Right kidney (tissue), 1 donor: ENCODE measurements around the gene RAB3GAP2.
"Not testable (repeated sequence)": the region's sequence is repeated elsewhere in the genome, so short reads cannot be mapped to it uniquely, and the experiment has no call there.

ENCODE experiments used
- DNase-seq: peaks from one replicate; pipeline ENCODE4 v3.0.0-alpha.2; 2016

The RAB3GAP2 gene

DNA sequence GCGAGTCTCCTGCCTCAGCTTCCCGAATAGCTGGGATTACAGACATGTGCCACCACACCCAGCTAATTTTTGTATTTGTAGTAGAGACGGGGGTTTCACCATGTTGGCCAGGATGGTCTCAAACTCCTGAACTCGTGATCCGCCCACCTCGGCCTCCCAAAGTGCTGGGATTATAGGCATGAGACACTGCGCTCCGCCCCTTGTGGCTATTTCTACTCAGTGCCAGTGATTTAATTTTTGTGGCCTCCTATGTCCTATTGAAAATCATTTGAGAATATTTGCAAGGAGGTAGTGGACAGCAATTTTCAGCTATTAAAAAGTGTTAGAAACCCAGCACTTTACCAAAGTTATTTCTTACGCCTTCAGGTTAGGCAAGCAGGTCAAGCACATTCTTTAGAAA lies 36.0 kb downstream of the RAB3GAP2 start:
- DNase-seq, result not testable (repeated sequence)

DNA sequence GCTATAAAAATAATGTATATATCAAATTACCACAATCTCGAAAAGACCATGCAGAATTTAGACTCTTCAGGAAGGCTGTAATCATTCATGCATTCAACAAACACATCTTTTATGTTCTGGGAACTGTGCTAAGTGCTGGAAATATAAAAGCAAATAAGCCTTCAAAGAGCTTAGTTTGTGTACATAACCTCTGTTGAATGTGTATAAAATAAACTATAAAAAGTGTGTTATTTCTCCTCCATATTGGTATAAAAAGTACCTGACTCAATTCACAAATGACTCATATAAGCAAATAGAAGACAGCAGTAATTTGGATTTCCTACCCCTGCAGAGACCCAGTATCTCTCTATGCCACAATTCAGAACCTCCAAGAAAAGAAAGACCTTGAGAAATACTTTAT lies 36.8 kb downstream of the RAB3GAP2 start:
- no peak for DNase-seq

DNA sequence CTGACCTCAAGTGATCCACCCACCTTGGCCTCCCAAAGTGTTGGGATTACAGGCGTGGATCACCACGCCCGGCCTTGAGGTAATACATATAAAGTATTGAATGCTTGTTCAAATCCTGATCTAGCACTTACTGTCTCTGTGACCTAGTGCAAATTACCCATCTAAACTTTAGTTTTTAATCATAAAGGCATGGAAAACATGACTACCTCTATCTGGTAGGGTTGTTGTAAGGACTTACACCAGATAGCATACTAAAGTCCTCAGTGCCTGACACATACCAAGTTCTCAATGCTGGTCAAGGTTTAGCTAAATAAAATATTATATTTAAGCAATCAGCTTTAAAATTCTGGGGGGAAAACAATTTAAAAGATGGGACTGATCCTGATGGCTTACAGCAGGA lies 38.3 kb downstream of the RAB3GAP2 start:
- DNase-seq, result no peak

DNA sequence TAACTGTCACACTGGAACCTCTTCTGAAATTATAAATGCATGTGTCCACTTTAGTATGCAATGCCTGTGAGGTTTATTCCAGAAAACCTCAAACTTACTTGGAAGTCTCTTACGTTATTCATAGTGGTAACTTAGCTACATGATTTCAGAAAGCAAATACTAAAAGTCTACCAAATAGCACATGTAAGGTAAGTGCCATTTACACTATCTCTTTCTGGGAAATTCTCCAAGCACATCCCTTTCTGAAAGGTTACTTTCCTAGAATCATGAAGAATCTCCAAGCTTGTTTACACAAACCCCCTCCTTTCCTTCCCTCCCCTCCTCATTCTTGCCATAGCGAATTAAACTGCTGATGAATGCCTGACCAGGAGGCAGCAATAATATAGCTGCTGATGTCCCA lies 42.5 kb downstream of the RAB3GAP2 start:
- no peak for DNase-seq

DNA sequence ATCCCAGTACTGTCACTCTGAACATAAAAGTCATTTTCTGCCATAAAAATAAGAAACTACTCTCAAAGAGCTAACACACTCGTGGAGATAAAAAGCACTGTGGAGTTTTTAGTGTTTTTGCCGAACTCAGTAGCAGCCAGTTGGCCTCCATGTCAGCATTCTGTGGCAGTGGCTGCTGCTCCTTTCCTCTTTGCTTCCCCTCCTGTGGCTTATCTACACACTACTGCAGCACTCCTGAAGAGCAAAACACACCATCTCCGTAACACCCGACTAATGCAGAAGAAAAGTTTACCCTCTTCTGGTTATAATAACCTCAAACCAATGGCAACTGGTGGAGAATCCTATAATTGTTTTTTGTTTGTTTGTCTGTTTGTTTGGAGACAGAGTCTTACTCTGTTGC lies 44.9 kb downstream of the RAB3GAP2 start:
- DNase-seq, result no peak

DNA sequence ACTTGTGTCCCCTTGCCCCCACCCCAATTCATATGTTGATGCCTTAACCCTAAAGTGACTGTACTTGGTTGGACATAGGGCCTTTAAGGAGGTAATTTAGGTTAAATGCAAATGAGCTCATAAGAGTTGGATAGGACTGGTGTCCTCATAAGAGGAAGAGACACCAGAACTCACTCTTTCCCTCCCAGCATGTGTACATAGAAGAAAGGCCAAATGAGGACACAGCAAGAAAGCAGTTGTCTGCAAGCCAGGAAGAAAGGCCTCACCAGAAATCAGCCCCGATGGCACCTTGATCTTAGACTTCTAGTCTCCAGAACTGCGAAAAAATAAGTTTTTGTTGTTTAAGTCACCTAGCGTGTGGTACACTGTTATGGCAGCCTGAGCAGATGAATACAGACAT lies 45.5 kb downstream of the RAB3GAP2 start:
- DNase-seq, result no peak

DNA sequence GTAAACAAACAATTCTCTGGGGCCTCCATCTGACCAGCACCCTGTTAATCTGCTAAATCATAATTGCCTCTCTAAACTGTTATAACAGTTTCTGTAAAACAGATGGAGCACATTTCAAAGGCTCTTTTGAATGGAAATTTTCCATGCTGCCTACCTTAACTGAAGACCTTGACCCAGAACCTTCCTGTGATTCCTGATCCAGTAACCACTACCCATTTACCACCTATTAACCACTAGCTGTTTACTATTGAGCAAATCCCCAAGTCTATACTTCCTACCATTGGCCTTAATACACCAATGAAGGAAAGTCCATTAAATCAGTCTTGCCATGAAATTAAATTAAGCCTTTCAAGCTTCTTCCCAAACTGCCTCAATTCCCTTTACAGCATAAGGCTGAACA lies 46.3 kb downstream of the RAB3GAP2 start:
- no peak for DNase-seq

DNA sequence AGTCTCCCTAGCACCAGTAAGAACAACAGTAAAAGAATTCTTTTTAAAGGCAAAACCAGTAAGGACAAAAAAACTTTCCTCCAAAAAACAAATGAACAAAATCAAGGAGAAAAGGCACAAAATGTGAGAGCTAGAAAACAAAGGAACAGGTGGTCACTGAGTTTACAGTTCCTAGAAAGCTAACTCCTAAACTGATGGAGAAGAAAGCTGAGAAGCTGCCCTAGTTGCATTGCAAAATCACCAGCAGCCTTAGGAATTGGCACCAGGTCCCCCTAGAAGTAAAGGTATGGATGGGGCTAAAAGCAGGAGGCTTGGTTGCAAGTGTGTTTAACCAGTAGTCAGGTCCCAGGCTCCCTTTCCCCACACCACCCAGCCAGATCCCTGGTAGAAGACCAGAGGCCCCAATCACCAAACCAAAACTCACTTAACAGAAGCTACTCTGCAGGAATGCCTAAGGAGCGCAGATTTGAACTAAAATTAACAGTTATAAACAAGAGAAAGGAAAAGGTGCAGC lies 47.6 kb downstream of the RAB3GAP2 start:
- DNase-seq, result no peak

DNA sequence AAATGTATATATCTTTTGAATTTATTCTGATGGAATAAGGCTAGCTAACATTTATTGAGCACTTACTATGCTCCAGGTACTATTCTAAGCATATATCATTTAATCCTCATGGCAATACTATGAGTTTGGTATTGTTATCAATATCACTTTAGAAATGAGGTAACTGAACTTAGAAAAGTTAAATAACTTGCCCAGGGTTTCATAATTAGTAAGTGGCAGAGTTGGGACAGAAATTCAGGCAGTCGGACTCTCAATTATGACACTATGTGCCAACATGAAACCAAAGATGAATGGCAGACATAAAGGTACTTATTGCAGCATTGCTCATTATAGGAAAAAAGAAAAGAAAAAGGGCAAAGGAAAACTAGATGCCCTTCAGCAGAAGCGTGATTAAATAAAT lies 48.2 kb downstream of the RAB3GAP2 start:
- DNase-seq, result no peak

DNA sequence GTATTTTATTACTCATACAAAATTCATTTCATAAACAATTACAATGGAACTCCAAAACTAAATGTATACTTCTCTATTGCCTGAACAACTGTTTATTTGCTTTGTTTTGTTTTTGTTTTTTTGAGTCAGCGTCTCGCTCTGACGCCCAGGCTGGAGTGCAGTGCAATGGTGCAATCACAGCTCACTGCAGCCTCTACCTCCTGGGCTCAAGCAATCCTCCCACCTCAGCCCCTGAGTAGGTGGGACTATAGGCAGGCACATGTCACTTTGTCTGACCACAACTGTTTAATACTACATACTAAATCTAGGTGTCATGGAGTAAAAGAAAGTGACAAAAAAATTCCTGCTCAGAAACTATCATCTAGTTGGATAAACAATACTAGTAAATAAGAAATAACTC lies 49.3 kb downstream of the RAB3GAP2 start:
- no peak for DNase-seq

DNA sequence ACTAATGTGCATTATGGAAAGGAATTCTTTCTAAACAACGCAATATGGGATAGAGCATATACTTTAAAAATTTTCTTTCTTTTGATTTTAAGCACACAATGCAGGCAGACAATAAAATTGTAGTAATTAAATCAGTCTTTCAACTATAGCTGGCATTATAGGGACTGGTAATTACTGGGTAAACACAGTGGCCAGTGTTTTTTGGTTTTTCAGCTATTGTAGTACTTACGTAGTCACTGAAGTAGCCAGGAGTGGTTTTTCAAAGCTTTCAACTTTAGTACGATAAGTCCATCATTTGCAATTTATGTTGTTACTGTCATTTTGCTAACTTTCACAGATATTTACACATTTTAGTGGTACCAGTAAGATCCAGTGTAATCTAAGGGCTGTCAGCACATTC lies 50.6 kb downstream of the RAB3GAP2 start:
- no peak for DNase-seq

DNA sequence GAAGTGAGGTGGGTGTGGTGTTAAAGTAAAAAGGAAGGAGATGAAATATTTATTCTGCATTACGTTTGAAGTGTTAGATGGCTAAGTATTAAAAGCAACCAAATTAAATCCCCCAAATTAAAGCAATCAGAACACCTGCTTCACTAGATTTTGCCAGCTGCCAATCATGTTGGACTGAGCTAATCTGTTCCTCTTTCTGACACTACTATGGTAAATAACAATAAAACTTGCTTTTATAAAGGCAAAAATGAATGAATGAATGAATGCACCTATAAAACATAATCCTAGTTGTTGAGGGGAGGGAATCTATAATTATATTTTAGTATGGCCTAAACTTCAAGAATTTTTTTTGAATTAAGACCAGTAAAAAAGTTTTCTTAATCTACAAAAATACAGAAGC lies 51.0 kb downstream of the RAB3GAP2 start:
- no peak for DNase-seq

DNA sequence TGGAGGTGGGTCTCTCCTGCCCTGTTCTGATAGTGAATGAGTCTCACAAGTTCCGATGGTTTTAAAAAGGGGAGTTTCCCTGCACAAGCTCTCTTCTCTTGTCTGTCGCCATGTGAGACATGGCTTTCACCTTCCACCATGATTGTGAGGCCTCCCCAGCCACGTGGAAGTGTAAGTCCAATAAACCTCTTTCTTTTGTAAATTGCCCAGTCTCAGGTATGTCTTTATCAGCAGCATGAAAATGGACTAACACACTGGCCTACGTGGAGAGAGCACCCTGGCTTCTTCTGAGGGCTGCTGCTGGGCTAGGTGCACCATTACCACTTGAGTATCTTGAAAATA lies 51.6 kb downstream of the RAB3GAP2 start:
- not testable (repeated sequence) for DNase-seq

DNA sequence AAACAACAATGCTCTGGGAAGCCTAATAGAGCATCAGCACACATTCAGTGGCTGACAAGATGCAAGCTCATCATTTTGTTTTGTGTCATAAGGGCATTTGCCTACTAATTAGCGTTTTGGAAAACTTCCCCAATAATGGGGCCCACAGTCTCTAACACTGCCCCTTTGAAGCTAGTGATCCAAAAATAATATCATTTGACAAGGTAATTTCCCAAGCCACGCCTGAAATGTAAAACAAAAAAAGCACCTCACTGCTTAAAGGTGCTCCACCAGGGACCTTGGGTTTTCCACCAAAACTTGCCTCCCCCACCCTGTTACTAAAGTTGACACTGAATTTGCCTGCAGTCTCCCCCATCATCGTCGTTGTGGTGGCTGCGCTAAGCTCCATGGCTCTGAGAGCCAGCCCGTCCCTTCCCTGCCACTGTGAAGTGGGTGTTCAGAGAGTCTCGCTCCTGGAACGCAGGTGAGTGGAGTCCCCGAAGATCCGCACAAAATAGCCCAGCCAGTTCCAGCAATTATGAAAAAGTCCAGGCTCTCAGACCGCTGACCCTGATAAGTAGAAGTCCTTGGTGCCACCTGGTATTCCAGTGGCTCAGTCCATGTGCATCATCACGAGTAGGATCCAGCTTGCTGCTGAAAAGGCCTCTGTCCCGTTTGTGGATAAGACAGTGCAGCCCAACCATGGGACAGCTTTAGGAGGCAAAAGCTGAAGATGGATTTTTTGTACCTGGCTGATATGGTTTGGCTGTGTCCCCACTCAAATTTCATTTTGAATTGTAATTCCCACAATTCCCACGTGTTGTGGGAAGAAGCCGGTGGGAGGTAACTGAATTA lies 52.2 kb downstream of the RAB3GAP2 start:
- no peak for DNase-seq

DNA sequence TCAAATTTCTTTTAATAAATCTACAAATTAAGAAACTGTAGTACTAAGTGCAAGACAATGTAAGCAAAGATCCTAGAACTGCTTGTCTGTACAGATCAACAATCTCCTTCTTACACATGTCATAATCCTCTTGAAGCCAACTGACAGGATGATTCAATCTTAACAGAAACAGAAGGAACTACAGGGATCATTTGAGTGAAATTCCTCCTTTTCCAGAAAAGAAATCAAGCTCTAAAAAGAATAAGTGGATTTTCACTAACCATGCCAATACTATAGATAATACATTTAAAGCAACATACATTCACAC lies 53.2 kb downstream of the RAB3GAP2 start:
- DNase-seq, result no peak

DNA sequence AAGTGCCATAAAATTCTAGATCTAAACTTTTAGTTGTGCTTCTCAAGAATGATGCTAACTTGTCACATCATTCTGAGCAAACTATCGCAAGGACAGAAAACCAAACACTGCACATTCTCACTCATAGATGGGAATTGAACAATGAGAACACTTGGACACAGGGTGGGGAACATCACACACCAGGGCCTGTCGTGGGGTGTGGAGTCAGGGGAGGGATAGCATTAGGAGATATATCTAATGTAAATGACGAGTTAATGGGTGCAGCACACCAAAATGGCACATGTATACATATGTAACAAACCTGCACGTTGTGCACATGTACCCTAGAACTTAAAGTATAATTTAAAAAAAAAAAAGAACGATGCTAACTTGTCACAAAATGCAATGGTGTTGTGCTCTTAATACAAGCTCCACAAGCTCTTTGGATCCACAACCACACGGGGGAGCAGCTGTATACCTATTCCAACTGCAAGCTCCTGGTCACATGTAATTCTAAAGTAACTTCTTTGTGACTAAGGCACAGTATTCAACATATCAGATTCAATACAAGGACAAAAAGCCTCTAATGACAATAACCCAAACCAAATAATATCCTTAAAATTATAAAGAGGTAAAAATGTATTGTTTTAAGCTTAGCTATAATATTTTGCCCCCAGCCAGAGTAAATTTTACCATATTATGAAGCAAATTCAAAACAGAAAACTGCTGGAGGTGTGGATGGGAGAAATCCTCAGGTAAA lies 53.7 kb downstream of the RAB3GAP2 start:
- DNase-seq, result peak; percentile 7

DNA sequence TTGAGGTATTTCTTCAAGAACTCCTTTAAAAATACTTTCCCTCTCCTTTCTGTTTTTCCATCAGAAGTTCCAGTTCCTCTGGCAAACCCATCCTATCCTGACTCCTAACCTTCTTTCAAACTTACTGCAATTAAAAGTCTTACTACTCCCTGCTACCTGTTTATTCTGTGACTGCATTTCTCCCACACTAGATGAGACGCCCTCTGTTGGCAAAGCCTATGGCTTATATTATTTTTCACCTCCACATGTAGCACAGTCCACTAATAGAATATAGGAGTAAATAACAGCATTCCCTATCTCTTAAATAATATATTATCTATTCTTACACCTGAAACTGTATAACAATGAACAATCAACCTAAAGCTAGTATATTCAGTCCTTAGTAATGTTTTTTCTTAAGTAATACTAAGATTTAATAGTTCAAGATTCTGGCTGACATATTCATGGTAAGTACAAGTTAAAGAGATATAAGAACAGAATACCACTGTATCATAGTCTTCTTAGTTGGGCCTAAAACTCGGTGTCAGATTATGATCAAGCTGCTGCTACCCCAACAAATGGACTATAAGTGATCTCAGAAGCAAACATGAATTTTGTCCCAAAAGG lies 54.8 kb downstream of the RAB3GAP2 start:
- DNase-seq, result no peak

DNA sequence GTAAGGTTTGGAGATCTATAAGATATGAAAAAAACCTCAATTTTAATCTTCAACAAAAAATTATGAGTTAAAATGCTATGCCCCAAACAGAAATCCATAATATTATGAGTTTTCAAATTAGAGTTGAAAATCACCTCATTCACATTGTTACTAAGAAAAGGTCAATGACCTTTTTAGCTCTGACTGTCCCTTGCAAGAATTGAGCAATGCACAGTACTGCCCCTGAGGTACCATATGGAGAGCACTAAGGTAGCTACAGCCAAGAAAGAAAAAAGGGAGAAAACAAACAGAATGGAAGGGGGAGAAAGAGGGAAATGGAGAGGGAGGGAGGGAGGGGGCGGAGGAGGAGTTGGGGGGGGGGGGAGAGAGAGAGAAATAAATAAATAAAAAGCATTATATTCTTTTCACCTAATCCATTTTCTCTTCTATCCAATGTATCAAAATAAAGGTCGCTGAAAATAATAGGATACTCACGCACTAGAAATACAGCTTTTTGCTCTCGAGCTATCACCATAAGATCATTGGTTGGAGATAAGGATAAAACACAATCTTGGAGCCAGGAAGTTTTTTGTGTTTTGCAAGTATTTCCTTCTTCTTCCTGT lies 58.8 kb downstream of the RAB3GAP2 start:
- no peak for DNase-seq

DNA sequence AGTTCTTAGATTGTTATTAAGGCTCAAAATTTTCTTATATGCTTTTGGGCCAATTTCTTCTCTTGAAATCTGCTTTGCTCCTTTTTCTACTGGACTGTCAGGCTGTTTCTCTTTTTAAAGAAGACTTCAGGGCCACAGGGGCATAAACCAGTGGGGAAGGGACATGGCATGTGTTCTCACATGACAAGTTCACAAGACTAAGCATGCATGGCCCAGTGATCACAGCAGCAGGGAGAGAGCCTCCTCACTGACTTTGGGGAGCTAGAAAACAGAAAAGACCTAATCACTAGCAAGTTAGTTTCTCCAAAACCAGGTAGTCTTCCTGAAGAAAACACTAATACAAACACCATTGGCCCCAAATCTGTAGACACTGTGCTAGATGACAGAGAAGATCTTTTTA lies 64.8 kb downstream of the RAB3GAP2 start:
- peak; percentile 9 for DNase-seq

DNA sequence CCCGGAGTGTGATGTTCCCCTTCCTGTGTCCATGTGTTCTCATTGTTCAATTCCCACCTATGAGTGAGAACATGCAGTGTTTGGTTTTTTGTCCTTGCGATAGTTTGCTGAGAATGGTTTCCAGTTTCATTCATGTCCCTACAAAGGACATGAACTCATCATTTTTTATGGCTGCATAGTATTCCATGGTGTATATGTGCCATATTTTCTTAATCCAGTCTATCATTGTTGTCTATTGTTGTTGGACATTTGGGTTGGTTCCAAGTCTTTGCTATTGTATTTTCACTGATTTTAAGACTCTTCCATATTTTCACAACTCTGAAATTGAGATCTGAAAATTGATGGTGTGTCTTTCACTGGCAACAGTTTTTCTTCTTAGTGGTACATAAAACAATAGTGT lies 67.5 kb downstream of the RAB3GAP2 start:
- not testable (repeated sequence) for DNase-seq

DNA sequence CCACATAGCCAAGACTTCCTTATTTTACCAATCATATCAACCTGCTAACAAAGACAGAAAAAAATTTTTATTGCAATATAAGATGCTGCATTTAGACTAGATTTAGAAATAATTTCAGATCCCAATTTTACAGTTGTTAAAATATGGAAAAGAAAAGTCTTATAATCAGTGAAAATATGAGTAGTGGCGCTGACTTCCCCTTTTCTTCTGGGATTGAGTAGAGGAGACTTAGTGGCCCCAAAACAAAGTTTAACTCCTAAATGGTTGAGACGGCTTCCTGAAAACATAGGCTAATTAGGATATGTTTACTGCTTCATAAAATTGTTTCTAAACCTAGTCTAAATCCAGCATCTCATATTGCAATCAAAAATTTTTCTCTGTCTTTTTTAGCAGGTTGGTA lies 68.4 kb downstream of the RAB3GAP2 start:
- no peak for DNase-seq

DNA sequence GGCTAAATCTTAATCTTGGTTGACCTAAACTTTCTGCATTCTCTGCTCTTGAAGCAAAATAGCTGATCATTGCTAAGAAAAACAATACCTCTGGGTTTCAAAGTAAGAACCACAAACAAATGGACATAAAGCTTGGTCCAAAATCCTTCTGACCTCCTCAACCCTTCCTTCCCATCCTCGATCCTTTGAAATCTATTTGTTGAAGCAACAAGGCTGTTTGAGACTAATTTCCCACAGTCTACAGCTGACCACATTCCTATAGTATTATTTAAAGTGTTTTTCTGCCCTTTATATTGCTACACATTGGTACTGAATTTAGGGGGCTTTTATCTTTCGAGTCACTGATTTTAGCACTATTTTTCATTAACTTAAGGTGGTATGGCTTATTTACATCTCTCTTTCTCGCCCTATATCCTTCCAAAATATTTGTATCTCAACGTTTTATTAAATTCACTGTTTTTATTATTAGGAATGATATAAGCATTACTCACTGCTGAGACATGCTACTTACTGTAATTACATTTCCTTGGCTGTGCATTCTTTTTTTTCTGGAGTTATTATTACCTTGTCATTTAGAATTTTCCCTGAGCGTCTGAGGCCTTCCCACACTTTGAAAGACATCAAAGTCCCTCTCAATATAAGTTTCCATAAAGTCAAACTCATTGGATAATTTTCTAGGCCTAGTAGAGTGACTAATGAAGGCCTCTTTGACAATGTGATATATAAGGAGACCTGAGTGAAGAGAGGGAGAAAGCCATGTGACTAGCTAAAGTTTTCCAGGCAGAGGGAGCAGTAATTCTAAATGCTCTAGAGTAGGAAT lies 73.9 kb downstream of the RAB3GAP2 start:
- DNase-seq, result no peak
